HL-60 (cell line): ENCODE measurements around the gene OR5K1.

Experiments
- DNase-seq, 2 experiments: peaks; one replicate each; pipeline ENCODE4 v3.0.0-alpha.2; 2010 to 2020; ENCODE audit warnings: low read depth in 1 of 2, low spot score in 1 of 2
- H3K27ac ChIP-seq: fragments of 250-450 bp; sonication (Bioruptor Pico); replicated peaks from 2 replicates; pipeline ENCODE4 v1.5.1; 2020; ENCODE audit warnings: mild to moderate bottlenecking, moderate library complexity
- H3K27me3 ChIP-seq: fragments of 250-450 bp; sonication (Bioruptor Pico); 2 replicates; pipeline ENCODE4 v1.5.1; 2021; ENCODE audit warnings: mild to moderate bottlenecking, moderate library complexity; ENCODE audit not compliant: insufficient read depth, poor library complexity, severe bottlenecking
- H3K4me3 ChIP-seq: replicated peaks from 2 replicates; pipeline ENCODE4 v1.5.1; 2011; ENCODE audit warnings: mild to moderate bottlenecking, control low read depth, low read length; ENCODE audit not compliant: insufficient read depth
- CTCF ChIP-seq: IDR thresholded peaks from one replicate; pipeline ENCODE4 v1.5.1; 2011; ENCODE audit warnings: low read length, control low read depth, inconsistent platforms; ENCODE audit not compliant: insufficient read depth
- GABPA ChIP-seq: IDR thresholded peaks from 2 replicates; pipeline ENCODE4 v1.6.1; 2012; ENCODE audit warnings: low read depth
- POLR2AphosphoS5 ChIP-seq: IDR thresholded peaks from 2 replicates; pipeline ENCODE4 v1.6.1; 2012; ENCODE audit warnings: low read depth
- REST ChIP-seq: IDR thresholded peaks from 2 replicates; pipeline ENCODE4 v1.6.1; 2012; ENCODE audit warnings: low read depth; ENCODE audit not compliant: insufficient replicate concordance
- SPI1 ChIP-seq: IDR thresholded peaks from 2 replicates; pipeline ENCODE4 v1.6.1; 2012; ENCODE audit warnings: low read depth, mild to moderate bottlenecking, borderline replicate concordance

Gene OR5K1

GRCh38 chr3:98513736-98514135 is 50.7 kb downstream of the OR5K1 start:
- DNase-seq: no peak
- Histone ChIP-seq H3K4me3 (no peak overlapping the region), H3K27ac (no peak overlapping the region), H3K27me3 (no peaks in the 10 kb centered on the region)
- no peak for TF ChIP-seq GABPA
- TF ChIP-seq SPI1: no peak
- TF ChIP-seq POLR2AphosphoS5: no peak
- TF ChIP-seq REST: no peak
- no peak for TF ChIP-seq CTCF

- no peak for DNase-seq
- Histone ChIP-seq H3K27ac (no peak overlapping the region), H3K27me3 (no peaks in the 10 kb centered on the region), H3K4me3 (no peak overlapping the region)
- TF ChIP-seq SPI1 (no peak), CTCF (no peak), GABPA (no peak), REST (no peak), POLR2AphosphoS5 (no peak)
These were observed 51.9 kb downstream of the OR5K1 start for GRCh38 chr3:98514948-98515347.

- TF ChIP-seq SPI1 (no peak), POLR2AphosphoS5 (no peak), CTCF (no peak), REST (no peak), GABPA (no peak)
- H3K4me3 ChIP-seq: no peak overlapping the region
- no peak for DNase-seq
These were observed 55.8 kb downstream of the OR5K1 start for GRCh38 chr3:98518816-98519215.

More at GRCh38 chr3:98518816-98519215, 55.8 kb downstream of the OR5K1 start:
- Histone ChIP-seq H3K27me3 (no peaks in the 10 kb centered on the region), H3K27ac (no peak overlapping the region)
